DMS 273 (cell line): ENCODE data around the gene SPEF1.

Experiments used
- DNase-seq: peaks from one replicate; lab custom pipeline; 2025; ENCODE audit not compliant: unreplicated experiment; lab: John Stamatoyannopoulos, UW

The SPEF1 gene

GRCh38 chr20:3732327-3733118, 48.7 kb downstream of the SPEF1 start, which contains the start of gene HSPA12B:
TSS of gene HSPA12B (plus strand) at chr20:3732685. CDS start at chr20:3738675, 5,990 bp downstream.
- DNase-seq: peak; percentile 26

GRCh38 chr20:3731944-3732326, 49.3 kb downstream of the SPEF1 start:
- DNase-seq: no peak

GRCh38 chr20:3730803-3731672, 50.2 kb downstream of the SPEF1 start:
- DNase-seq: no peak

- DNase-seq: no peak
These were observed 51.3 kb downstream of the SPEF1 start for GRCh38 chr20:3729811-3730540.

- DNase-seq: no peak
These were observed 51.9 kb downstream of the SPEF1 start for GRCh38 chr20:3729378-3729777.

- DNase-seq: no peak
These were observed 52.4 kb downstream of the SPEF1 start for GRCh38 chr20:3728876-3729275.

GRCh38 chr20:3728354-3728753, 52.9 kb downstream of the SPEF1 start:
- no peak for DNase-seq
